Activated CD8-positive, alpha-beta memory T cell treated with anti-CD3 and anti-CD28 coated beads, Interleukin-2, amount 50 U/mL, for 48 hours (primary cell): ENCODE results near the gene GALR1.
"Not testable (repeated sequence)": the region's sequence is repeated elsewhere in the genome, so short reads cannot be mapped to it uniquely, and the experiment has no call there.

ENCODE experiments used
- DNase-seq: peaks from one replicate; pipeline ENCODE4 v3.0.0-alpha.2; 2020

GALR1 gene

DNA sequence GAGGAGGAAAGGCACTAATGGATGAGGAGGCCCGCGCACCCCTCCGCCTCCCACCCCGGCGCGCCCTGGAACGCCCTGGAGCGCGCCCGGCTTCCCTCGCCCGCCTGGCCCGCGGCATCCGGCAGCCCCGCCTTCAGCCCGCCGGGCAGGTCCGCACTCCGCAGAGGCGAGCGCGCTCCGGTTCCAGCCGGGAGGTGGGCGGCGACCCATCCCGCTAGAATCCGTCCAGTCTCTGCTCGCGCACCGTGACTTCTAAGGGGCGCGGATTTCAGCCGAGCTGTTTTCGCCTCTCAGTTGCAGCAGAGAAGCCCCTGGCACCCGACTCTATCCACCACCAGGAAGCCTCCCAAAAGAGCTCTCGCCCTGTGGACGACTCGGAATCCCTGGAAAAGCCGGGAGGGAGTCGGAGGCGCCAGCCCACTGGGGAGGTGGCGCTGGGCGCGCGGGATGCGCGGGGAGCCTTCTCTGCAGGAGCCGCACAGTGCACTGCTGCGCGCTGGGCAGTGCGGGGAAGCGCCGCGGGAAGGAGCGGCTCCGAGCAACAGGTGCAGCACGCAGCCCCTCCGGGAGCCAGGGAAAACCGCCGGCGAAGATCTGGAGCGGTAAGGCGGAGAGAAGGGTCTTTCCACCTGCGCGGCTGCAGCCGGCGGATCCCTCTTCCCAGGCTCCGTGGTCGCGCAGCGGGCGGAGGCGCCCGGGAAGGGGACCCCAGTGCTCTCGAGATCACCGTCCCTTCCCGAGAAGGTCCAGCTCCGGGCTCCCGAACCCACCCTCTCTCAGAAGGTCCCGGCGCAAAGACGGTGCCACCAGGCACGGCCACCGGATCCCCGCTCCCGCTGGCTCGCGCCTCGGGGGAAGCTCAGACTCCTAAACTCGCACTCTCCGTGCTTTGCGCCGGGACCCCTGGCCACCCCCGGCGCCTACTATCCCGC lies at the start of gene GALR1:
TSS of gene GALR1 (plus strand) at position 280 of the 932 bp plus-strand sequence. CDS start 701 bp downstream, outside the sequence.
- DNase-seq, result no peak

DNA sequence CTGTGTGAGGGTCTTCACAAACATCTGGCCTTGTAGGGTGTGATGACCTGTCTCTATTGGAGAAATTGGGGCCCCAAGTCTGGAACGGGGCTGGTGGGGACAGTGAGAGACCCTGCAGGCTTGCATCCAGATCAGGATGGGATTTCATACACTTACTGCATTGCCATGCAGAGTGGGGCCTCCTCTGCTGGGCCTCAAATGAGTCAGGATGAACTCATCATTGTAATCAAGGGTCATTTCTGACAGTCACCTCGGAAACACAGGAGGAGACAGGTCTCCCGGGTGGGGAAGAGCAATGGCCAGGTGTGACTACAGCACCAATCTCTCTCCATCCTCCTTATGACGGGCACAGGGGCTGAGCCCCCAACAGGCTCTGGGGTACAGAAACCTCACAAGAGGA lies 48.1 kb upstream of the GALR1 start:
- no peak for DNase-seq

DNA sequence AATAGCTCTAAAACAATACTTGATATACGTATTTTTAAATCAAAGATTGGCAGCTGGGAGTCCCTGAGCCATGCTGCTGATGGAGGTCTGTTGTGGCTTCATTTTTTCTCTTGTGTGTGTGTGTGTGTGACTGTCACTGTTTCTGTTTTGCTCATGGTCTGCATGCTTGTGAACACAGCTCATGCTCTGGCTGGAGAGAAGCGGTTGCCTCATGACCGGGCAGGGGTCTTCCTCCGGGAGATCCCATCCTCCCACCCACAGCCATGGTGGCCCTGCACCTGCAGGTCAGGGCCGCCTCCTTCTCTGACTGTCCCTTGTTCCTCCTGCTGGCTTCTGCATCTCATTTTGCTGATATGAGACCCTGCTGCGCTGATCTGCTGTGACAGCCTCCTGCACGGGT lies 47.3 kb upstream of the GALR1 start:
- no peak for DNase-seq

- no peak for DNase-seq
These were observed 46.6 kb upstream of the GALR1 start for GRCh38 chr18:77203071-77203470.

DNA sequence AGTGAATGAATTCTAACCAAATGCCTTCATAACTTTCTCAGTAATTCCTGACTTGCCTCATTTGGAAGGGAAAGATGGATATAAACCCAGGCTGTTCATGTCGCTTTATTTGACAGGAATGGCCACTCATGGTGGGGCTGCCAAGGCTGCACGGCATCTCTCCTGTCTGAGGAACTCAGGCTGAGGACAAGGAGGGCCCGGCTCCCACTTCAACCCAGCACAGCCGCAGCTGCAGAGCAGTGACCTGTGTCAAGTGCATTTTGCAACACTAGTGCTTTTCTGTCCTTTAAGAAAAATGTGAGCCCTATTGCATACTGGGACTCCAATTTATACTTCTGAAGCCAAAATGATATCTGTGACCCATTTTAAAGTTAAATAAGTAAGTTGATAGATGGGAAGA lies 45.8 kb upstream of the GALR1 start:
- DNase-seq, result no peak

- DNase-seq, result no peak
These were observed 43.9 kb upstream of the GALR1 start for GRCh38 chr18:77205769-77206168.

DNA sequence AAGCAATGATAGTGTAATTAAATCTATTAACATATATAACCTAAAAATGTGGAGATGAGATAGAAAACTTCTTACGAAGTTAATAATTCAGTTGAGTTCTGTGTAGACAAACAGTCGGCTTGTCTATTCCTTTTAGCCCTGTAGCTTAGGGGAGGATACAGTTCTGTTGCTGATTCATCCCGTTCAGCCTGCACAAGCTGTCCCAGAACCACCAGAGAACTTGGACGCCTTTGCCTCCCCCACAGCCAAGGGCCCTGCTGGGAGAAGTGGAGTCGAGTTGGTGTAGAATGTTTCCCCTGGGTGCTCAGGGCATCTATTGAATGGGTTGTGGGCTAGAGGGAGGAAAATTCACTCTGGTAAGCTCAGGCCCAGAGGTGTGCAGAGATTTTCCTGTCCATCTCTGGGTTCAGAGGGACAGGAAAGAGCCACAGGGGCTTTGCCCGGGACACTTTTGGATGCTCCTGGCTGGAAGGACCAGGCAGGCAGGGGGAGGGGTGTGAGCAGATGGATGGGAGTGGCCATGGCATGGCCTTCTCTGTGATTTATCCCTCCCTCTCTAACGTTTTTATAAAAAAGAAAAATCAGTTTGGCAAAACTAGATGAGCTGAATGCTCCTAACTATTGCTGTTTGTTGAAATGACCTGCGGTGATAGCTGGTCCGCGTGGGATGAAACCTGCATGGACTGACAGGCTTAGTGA lies 42.8 kb upstream of the GALR1 start:
- no peak for DNase-seq

GRCh38 chr18:77207540-77207939 lies 42.1 kb upstream of the GALR1 start:
- DNase-seq, result peak; percentile 61

GRCh38 chr18:77208964-77209363 lies 40.7 kb upstream of the GALR1 start:
- DNase-seq, result peak; percentile 57

- DNase-seq, result no peak
These were observed 40.1 kb upstream of the GALR1 start for GRCh38 chr18:77209587-77209986.

GRCh38 chr18:77210249-77210648 lies 39.4 kb upstream of the GALR1 start:
- no peak for DNase-seq

GRCh38 chr18:77218642-77219041 lies 31.0 kb upstream of the GALR1 start:
- no peak for DNase-seq

GRCh38 chr18:77220726-77221125 lies 28.9 kb upstream of the GALR1 start:
- no peak for DNase-seq

- no peak for DNase-seq
These were observed 27.2 kb upstream of the GALR1 start for GRCh38 chr18:77222464-77222863.

DNA sequence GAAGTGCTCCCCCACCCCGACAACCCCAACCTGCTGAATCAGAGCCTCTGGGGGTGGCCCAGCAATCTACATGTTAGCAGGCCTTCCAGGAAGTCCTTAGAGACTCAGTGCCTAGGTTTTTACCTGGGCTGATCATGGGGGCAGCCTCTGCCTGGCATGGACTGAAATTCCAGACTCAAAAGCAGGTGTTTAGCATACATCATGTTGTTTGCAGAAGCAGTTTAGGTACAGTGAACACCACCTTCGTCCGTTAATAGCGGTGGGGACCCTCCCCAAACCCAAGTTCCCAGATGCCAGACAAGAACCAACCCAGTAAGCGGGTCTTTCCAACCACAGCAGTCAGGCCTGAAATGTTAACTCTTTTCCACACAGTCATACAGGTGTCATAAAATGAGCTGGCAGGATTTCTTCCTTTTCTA lies 26.4 kb upstream of the GALR1 start:
- DNase-seq, result peak; percentile 65

DNA sequence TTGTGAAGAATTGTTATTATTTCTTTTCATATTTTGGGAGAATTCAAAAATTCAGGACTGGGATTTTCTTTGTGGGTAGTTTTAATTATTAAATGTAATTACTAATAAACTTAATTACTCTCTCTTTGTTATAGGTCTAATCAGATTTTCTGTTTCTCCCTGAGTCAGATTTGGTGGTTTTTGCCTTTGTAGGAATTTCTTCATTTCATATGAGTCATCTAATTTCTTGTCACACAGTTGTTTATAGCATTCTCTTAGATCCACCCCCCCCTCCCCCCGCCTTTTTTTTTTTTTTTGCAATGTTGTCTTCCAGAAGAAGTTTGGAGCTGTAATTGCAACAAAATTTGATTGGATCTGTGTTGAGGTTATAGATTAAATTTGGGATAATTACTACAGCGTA lies 26.0 kb upstream of the GALR1 start:
- DNase-seq, result no peak

GRCh38 chr18:77230645-77231044 lies 19.0 kb upstream of the GALR1 start:
- DNase-seq, result no peak

- DNase-seq, result no peak
These were observed 14.9 kb upstream of the GALR1 start for GRCh38 chr18:77234504-77235365.

- not testable (repeated sequence) for DNase-seq
These were observed 10.4 kb upstream of the GALR1 start for GRCh38 chr18:77239285-77239684.

- DNase-seq, result no peak
These were observed 627 bp upstream of the GALR1 start for GRCh38 chr18:77248873-77249568.

- DNase-seq, result no peak
These were observed 865 bp downstream of the GALR1 start for GRCh38 chr18:77250501-77250925.
